HG03342 (cell line): ENCODE measurements around the gene GPR139.

Experiments used
- ATAC-seq: cut with Tn5 transposase; IDR thresholded peaks from one replicate; pipeline ENCODE4 v1.9.1; 2021; ENCODE audit warnings: mild to moderate bottlenecking, moderate library complexity; ENCODE audit not compliant: unreplicated experiment

The GPR139 gene

GRCh38 chr16:20056436-20056835, 17.3 kb downstream of the GPR139 start:
- ATAC-seq = no peak

GRCh38 chr16:20053336-20053735, 20.4 kb downstream of the GPR139 start:
- ATAC-seq = no peak

- no peak for ATAC-seq
Observed at GRCh38 chr16:20051611-20052010, 22.1 kb downstream of the GPR139 start.

GRCh38 chr16:20051147-20051546, 22.5 kb downstream of the GPR139 start:
- no peak for ATAC-seq

- no peak for ATAC-seq
Observed at GRCh38 chr16:20049831-20050230, 23.9 kb downstream of the GPR139 start.

DNA sequence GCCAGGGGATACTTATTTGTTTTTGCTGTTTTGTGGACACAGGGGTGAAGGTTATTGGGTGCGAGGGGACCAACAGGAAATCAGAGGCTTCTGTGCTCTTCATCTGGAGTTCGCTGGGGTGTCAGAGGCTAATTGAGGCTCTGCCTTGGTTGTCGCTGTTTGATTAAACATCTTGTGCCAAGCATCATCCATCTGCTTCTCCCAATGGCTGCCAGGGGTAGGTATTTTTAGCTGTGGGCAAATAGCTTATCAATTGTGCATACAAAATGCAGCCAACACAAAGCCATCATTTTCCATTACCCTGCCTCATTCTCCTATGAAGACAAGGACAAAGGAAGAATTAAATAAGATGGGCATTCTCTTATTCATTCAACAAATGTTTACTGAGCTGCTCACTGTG, 27.8 kb downstream of the GPR139 start:
- ATAC-seq = no peak

GRCh38 chr16:20042848-20043247, 30.8 kb downstream of the GPR139 start:
- no peak for ATAC-seq

DNA sequence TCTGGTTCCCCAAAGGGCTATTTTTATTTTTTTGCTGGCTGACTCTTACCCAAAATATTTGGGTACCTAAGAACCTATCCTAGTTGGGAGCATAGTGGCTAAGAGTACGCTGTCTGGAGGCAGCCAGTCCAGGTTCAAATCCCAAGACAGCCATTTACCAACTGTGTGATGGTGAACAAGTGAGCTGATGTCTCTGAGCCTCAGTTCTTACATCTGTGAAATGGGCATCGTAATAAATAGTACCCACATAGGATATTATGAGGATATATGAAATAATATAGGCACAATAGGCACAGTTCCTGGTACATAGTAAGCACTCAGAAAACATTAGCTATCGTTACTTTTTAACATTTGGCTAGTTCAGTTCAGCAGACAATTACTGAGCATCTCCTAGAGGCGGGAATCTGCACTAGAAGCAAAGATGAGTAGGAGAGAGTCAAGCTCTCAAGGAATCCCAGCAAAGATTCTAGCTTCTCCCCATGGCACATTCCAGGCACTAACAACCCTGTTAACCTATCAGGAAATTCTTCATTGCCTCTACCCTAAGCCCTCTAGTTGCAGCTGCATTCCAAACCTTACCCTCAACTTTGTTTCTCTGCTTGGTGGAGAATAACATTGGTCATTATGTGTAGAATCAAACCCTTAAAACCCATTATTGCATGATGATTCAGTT, 31.6 kb downstream of the GPR139 start:
- ATAC-seq = no peak

GRCh38 chr16:20040011-20040410, 33.7 kb downstream of the GPR139 start:
- no peak for ATAC-seq

DNA sequence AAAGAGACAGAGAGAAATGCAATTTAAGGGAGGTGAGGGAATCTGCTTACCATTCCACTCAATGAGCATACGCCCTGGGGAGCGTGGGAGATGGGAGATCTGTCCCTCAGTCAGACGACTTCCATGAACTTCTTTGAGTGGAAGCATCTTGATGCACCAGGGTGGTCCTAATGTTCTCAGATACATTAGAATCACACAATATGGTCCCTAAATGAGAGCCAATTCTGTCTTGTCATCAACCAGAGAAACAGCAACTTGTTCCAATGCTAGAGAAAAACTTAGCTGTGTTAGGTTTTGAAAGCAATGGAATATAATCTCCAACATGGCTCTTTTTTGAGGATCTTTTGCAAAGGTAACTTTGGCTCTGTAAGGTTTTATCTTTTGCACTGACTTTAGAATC, 44.1 kb downstream of the GPR139 start:
- ATAC-seq = no peak

DNA sequence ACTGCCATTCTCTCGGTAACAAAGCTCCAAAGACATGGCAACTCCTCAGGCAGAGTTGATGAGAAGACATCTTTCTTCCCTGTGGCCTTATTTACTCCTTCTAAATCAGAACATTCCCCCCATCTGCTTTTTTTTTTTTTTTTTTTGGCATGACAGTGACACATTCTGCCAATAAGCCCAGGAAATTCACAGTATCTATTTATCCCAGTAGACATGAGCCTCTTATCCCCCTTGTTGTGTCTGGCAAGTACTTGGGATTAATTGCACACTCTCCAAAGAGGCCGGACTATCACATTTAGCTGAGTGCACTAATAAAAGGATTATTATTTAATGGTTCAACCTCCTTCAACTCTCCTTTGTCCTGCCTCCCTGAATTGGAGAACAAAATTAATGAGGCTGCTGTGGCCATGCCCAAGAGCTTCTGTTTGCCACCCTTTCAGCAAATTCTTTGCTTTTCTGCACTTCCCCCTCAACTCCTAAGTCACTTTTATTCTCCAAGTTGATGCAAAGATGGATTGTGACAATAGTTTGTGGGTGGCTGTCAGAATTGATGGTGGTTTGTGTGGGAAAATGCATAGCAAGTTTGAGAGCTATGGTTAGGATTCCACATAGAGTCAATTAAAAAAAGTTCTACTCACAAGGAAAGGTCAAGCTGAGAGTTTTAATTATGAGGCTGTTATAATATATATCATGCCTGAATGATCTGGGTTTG, 47.2 kb downstream of the GPR139 start:
- no peak for ATAC-seq

DNA sequence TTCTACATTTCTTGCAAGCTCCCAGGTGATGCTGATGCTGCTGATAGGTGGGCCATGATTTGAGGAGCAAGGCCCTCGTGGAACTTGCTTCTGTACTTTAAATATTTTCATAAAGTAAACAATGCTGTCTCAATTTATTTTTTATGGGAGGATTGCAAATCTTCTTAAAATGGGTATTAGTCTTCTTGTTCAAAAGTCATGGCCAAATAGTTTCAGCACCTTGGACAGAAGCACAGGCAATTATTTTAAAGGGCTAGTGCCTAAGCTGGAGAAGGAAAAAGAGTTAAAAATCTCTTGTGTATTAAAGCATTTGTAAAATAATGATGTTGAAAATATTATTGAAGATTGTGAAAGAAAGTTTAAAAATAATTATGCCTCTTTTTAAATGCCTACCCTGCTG, 50.5 kb downstream of the GPR139 start:
- no peak for ATAC-seq

DNA sequence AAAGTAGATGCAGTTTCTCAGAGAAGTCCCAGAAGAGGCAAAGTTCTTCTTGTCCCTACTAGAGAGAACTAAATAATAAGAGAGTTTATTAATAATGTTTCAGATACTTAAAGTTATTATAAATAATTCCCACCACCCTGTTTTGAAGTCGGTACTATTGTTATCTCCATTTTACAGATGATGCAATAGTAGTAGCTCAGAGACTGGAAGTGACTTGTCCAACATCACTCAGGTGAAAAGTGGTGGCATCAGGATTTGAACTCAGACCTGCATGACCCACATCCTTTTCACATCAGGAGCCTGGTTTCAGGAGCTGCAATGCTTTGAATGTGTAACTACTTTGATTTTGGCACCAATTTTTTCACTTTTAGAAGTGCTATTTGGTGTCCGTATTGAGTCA, 52.7 kb downstream of the GPR139 start:
- no peak for ATAC-seq

DNA sequence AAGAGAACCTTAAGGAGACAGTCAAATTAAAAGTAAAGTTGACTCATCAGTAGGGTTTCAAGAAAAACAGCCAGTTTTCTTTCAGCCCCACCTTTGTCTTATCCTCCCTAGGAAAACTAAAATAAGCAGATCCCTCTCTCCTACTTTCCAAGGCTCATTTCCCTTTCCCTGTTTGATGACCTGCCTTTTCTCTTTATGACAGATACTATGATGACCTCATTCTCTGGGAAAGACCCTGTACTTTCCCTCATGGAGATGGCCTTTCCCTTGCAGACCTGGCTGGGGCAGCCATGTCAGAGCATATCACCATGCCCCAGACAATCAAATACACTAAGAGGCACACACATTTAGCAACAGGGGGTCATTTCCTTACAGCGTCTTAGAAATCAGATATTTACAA, 53.6 kb downstream of the GPR139 start:
- no peak for ATAC-seq

DNA sequence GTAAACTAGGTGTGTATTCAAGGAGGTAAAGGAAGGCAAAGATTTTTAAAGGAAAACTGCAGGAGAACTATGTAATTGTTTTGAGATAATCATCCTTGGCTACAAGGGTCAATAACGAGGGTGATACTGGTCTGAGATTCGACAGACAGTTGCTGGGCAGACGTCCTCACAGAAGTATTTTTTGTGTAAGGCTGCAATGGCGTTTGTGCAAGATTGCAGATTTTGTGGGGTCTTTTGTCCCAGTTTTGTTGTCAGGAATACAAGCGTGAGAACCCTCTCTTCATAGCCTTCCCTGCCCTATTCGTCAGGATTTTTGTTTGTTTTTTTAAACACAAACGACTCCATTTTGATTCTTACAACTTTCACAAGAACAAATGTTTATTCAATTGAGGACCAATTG, 57.5 kb downstream of the GPR139 start:
- no peak for ATAC-seq

DNA sequence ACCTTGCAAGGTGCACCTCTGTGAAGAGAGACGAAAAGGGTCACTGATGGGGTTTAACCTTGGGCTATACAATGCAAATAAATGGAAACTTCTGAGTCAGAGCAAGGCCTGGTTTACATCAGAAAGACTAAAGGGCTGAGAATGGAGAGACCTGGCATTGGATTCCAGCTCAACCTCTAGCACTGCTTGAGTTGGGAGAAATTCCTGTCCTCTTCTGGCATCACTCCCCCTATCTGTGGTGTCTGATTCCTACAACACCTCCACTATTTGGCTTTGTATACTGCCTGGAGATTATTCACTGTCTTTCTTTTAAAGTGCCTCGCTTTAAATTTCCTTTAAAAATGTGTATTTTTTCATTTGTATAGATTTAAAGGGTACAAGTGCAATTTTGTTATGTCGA, 68.8 kb downstream of the GPR139 start:
- ATAC-seq = no peak

DNA sequence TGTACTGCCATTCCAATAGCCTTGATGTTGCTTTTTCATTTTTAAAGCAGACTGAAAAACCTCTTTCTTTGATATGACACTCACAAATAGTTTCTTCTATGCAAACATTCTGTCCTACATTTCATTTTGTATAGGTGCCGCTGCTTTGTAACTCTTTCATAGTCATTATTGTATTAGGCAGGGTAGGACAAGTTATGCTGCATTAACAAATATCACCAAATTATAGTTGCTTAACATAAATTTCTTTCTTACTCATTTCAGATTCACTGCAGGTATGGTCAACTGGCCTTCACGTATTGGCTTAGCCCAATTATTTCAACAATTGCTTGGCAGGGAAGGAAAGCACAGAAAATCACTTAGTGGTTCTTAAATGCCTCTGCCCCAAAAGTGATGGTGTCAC, 70.8 kb downstream of the GPR139 start:
- no peak for ATAC-seq

DNA sequence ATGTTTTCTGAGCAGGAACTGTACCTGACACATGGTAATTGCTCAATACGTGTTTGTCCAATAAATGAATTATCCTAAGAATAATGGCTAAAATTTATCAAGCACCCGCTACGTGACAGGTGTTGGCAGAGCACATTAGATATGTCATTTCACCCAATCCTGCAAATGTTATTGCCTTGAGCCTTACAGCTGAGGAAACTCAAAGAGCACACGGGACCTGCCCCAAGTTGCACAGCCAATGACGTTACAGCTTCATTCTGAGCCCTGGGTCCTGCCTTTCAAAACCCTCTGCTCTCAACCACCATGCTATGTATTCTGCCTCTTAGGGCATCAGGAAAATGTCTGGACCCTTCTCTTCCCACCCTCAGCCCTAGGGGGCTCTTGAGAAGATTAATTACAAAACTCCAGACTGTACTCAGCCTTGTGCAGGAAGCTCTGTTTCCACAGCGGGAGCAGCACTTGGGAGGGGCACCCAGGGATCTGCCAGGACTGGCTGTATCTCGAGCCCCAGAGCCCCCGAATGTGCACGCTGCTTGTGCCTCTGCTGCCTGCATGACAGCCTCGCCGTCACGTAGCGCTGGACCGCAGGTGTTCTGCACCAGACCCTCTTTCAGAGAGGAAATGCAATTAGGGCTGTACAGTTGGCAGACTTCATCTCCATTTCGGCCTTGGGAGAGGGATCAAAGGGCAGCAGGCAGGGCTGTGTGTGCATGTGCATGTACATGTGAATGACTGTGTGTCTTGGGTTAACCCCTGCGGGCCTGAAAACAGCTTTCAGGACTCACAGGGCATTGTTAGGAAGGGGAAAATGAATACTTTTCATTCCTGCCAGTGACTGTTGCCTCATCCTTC, 71.6 kb downstream of the GPR139 start:
- ATAC-seq = no peak

DNA sequence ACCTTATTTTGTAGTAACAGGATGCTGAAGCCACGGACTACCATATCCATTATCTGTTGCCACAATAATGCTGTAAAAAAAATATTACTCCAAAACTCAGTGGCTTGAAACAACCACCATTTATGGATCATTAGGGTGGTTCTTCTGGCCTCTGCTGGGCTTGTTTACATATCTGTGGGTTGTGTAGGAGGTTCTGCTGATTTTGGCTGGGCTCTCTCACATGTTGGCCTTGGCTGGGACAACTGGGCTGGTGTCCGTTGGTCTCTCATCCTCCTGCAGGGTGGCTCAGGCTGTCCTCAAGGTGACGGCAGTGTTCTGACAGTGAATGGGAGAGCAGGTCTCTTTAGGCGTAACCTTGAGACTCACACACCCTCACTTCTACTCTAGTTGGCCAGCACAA, 76.0 kb downstream of the GPR139 start:
- no peak for ATAC-seq

DNA sequence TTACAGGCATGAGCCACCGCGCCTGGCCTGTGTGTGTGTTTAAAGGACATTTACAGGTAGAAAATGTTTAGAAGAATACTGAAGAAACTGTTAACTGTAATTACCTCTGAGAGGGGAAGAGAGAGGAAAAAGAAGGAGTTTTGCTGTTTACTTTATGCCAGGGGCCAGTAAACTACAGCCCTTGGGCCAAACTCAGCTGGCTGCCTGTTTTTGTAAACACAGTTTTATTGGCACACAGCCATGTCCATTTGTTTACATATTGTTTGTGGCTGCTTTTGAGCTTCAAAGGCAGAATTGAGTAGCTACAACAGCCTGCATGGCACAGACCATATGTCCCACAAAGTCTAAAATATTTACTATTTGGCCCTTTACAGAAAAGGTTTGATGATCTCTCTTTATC, 76.4 kb downstream of the GPR139 start:
- no peak for ATAC-seq

- ATAC-seq = no peak
Observed at GRCh38 chr16:19994466-19995170, 79.1 kb downstream of the GPR139 start.
